K562 (cell line): ENCODE measurements around the gene NHLH1. TPM values are rescaled to one million over a fixed set of nuclear protein-coding genes. Genes with fewer than 3 reads are reported as not detected.
A peak's percentile ranks its signal among the peaks of the same experiment; 100 is the strongest.

Source experiments
- GABPB1 ChIP-seq: sonication (generic); formaldehyde crosslinking; IDR thresholded peaks from 2 replicates; pipeline ENCODE4 v1.8.0; 2022; ENCODE audit warnings: mild to moderate bottlenecking, missing genetic modification reagents
- IFI16 ChIP-seq: fragments of 250-450 bp; sonication (Bioruptor Pico); IDR thresholded peaks from 2 replicates; pipeline ENCODE4 v2.1.2; 2022; ENCODE audit warnings: mild to moderate bottlenecking, inconsistent platforms
- IRF2 ChIP-seq: sonication (generic); formaldehyde crosslinking; IDR thresholded peaks from 2 replicates; pipeline ENCODE4 v1.8.1; 2022; ENCODE audit warnings: mild to moderate bottlenecking, missing genetic modification reagents
- KLF16 ChIP-seq: IDR thresholded peaks from 2 replicates; pipeline ENCODE4 v1.6.1; 2016; ENCODE audit warnings: antibody characterized with exemption
- MTA3 ChIP-seq: fragments of 450-650 bp; formaldehyde crosslinking; IDR thresholded peaks from 2 replicates; pipeline ENCODE4 v1.6.1; 2017; ENCODE audit warnings: mild to moderate bottlenecking, borderline replicate concordance
- NKRF ChIP-seq: fragments of 450-650 bp; IDR thresholded peaks from 2 replicates; pipeline ENCODE4 v1.6.1; 2016; ENCODE audit warnings: borderline replicate concordance
- RAD51 ChIP-seq: fragments of 450-650 bp; IDR thresholded peaks from 2 replicates; pipeline ENCODE4 v1.7.1; 2016; ENCODE audit warnings: low read depth, mild to moderate bottlenecking, borderline replicate concordance
- SMAD4 ChIP-seq: fragments of 250-450 bp; sonication (Bioruptor Pico); conservative IDR thresholded peaks from 2 replicates; pipeline ENCODE4 v1.8.0; 2021; ENCODE audit warnings: inconsistent platforms, mild to moderate bottlenecking, moderate library complexity
- TAF1 ChIP-seq: IDR thresholded peaks from 2 replicates; pipeline ENCODE4 v1.6.1; 2011; ENCODE audit warnings: mild to moderate bottlenecking, low read length, moderate library complexity; ENCODE audit not compliant: insufficient read depth, control insufficient read depth, severe bottlenecking; ENCODE audit errors: extremely low read depth
- THAP12 ChIP-seq: fragments of 250-450 bp; sonication (Bioruptor Pico); IDR thresholded peaks from 2 replicates; pipeline ENCODE4 v1.9.0; 2021; ENCODE audit warnings: mild to moderate bottlenecking, inconsistent platforms
- THRAP3 ChIP-seq: fragments of 450-650 bp; IDR thresholded peaks from 2 replicates; pipeline ENCODE4 v1.6.1; 2016; ENCODE audit warnings: mild to moderate bottlenecking, inconsistent platforms, borderline replicate concordance
- XRCC5 ChIP-seq: fragments of 200-400 bp; formaldehyde crosslinking; IDR thresholded peaks from 2 replicates; pipeline ENCODE4 v1.6.1; 2017; ENCODE audit warnings: low read depth, mild to moderate bottlenecking, low read length
- ZNF318 ChIP-seq, 2 experiments: fragments of 450-650 bp; IDR thresholded peaks; 2 replicates each; pipeline ENCODE4 v1.6.1; 2016; ENCODE audit warnings: mild to moderate bottlenecking in 2 of 2, borderline replicate concordance in 1 of 2, low read depth in 1 of 2, moderate library complexity in 1 of 2
- polyA plus RNA-seq, 8 experiments: library from polyadenylated mRNA; depleted of rRNA in 4 of 8; stranded (reverse) in 5 of 8; unstranded in 3 of 8; fragments of >200 nt; fragmentation: Nextera tagmentation in 2 of 8; fragmentation: Illumina TruSeq in 1 of 8; extraction: Ambion mirVana in 2 of 8; extraction: Trizol in 1 of 8; gene quantifications; 2 replicates each; pipeline versions ENCODE4 v1.2.1 to v1.2.3, GENCODE V29; 2011 to 2014; ENCODE audit warnings: inconsistent platforms in 1 of 8, missing spikeins in 1 of 8
- total RNA-seq, 7 experiments: library from RNA; depleted of rRNA in 6 of 7; stranded (reverse); fragments of >200 nt in 6 of 7; fragmentation: Illumina TruSeq in 2 of 7; extraction: Trizol in 2 of 7; gene quantifications; 2 replicates each; pipeline versions ENCODE4 v1.2.1 to v1.2.3, GENCODE V29; 2011 to 2021; ENCODE audit warnings: low replicate concordance in 1 of 7

NHLH1 gene
- total and polyA plus RNA-seq, 9 of the 15 experiments (the other 6 are each of a cell fraction or from before 2014, with no cell fraction given), result 0.09 to 1.3 (median 0.35) TPM; not detected in 1

- TF ChIP-seq ZNF318 (IDR thresholded peaks at IDR 0.05; ENCODE audit: borderline replicate concordance in 1 of 2, low read depth in 1 of 2) (peak in 1 of 2 experiments; percentile 74; a peak in 1 of 4 replicates), GABPB1 (CRISPR knock-in tag) (peak; percentile 96), SMAD4 (CRISPR knock-in tag) (peak; percentile 20; the same call in 1 of the 2 replicates), THAP12 (CRISPR knock-in tag) (peak; percentile 88), IFI16 (CRISPR knock-in tag) (no peak), NKRF (peak; percentile 77), RAD51 (no peak), KLF16 (no peak), XRCC5 (peak; percentile 31; the same call in 1 of the 2 replicates), MTA3 (peak; percentile 85; the same call in 1 of the 2 replicates), THRAP3 (no peak), TAF1 (peak; percentile 98), IRF2 (CRISPR knock-in tag) (no peak)
These were observed 23.7 kb upstream of the NHLH1 start, which contains the start of the genes COPA and NCSTN (continued) for GRCh38 chr1:160342953-160343869.
